ENCODE data around the gene ACER3. TPM values are rescaled to one million over a fixed set of nuclear protein-coding genes. Genes with fewer than 3 reads are reported as not detected.

The ACER3 gene
- polyA plus RNA-seq, 1 donor from 2014 or later = 14.9 TPM

GRCh38 chr11:76995081-76995576 lies 134.4 kb downstream of the ACER3 start:
- H3K4me2 ChIP-seq (ENCODE audit: low read length) = no peak overlapping the region
- H3K9me3 ChIP-seq (ENCODE audit: low read length) = no peaks in the 10 kb centered on the region
- no peaks in the 10 kb centered on the region for H3K36me3 ChIP-seq (ENCODE audit: insufficient read depth, low read length)
- H3K9ac ChIP-seq (ENCODE audit: low read length) = no peak overlapping the region
- no peaks in the 10 kb centered on the region for H4K20me1 ChIP-seq (ENCODE audit: insufficient read depth)
- no peak for TF ChIP-seq EP300 (conservative IDR thresholded peaks at IDR 0.05; ENCODE audit: poor library complexity, severe bottlenecking)
- TF ChIP-seq TAF1 (IDR thresholded peaks at IDR 0.05; ENCODE audit: low read depth) = no peak
- no peak for TF ChIP-seq CTCF (IDR thresholded peaks at IDR 0.05; ENCODE audit: poor library complexity, severe bottlenecking)
- no peak for TF ChIP-seq EZH2 (IDR thresholded peaks at IDR 0.05; ENCODE audit: borderline replicate concordance, insufficient read depth, low read length, poor library complexity, severe bottlenecking)
- TF ChIP-seq REST (IDR thresholded peaks at IDR 0.05; ENCODE audit: borderline replicate concordance) = no peak
- no peak for TF ChIP-seq SMC3 (conservative IDR thresholded peaks at IDR 0.05; ENCODE audit: poor library complexity)
- TF ChIP-seq MXI1 (conservative IDR thresholded peaks at IDR 0.05; ENCODE audit: poor library complexity, severe bottlenecking) = no peak
- no peak for TF ChIP-seq RAD21 (conservative IDR thresholded peaks at IDR 0.05)
- TF ChIP-seq POLR2AphosphoS5 (IDR thresholded peaks at IDR 0.05) = no peak
- H3K79me2 ChIP-seq (replicated peaks; ENCODE audit: insufficient read depth, low read length) = no peaks in the 10 kb centered on the region
- no peaks in the 10 kb centered on the region for H3F3A ChIP-seq (ENCODE audit: insufficient read depth, low read length, poor library complexity, severe bottlenecking)
- H3K9me2 ChIP-seq (ENCODE audit: insufficient read depth, low read length) = no peaks in the 10 kb centered on the region
- H3K27ac ChIP-seq (ENCODE audit: low read length) = no peak overlapping the region
- no peak overlapping the region for H2AFZ ChIP-seq (ENCODE audit: low read depth, low read length)
- H3K4me3 ChIP-seq (ENCODE audit: low read length) = no peak overlapping the region
- no peaks in the 10 kb centered on the region for H3K27me3 ChIP-seq (ENCODE audit: insufficient read depth, low read depth, low read length)

- Histone ChIP-seq H3K4me3 (ENCODE audit: low read length) (no peak overlapping the region), H3K79me2 (replicated peaks; ENCODE audit: insufficient read depth, low read length) (no peaks in the 10 kb centered on the region), H2AFZ (ENCODE audit: low read depth, low read length) (no peak overlapping the region), H3F3A (ENCODE audit: insufficient read depth, low read length, poor library complexity, severe bottlenecking) (no peaks in the 10 kb centered on the region), H3K36me3 (ENCODE audit: insufficient read depth, low read length) (no peaks in the 10 kb centered on the region), H3K27ac (ENCODE audit: low read length) (no peak overlapping the region), H3K9me3 (ENCODE audit: low read length) (no peaks in the 10 kb centered on the region), H3K9me2 (ENCODE audit: insufficient read depth, low read length) (no peaks in the 10 kb centered on the region), H3K4me2 (ENCODE audit: low read length) (no peak overlapping the region), H4K20me1 (ENCODE audit: insufficient read depth) (no peaks in the 10 kb centered on the region), H3K27me3 (ENCODE audit: insufficient read depth, low read depth, low read length) (no peaks in the 10 kb centered on the region), H3K9ac (ENCODE audit: low read length) (no peak overlapping the region)
- TF ChIP-seq EZH2 (IDR thresholded peaks at IDR 0.05; ENCODE audit: borderline replicate concordance, insufficient read depth, low read length, poor library complexity, severe bottlenecking) (no peak), CTCF (IDR thresholded peaks at IDR 0.05; ENCODE audit: poor library complexity, severe bottlenecking) (no peak), EP300 (conservative IDR thresholded peaks at IDR 0.05; ENCODE audit: poor library complexity, severe bottlenecking) (no peak), RAD21 (conservative IDR thresholded peaks at IDR 0.05) (no peak), SMC3 (conservative IDR thresholded peaks at IDR 0.05; ENCODE audit: poor library complexity) (no peak), POLR2AphosphoS5 (IDR thresholded peaks at IDR 0.05) (no peak), REST (IDR thresholded peaks at IDR 0.05; ENCODE audit: borderline replicate concordance) (no peak), TAF1 (IDR thresholded peaks at IDR 0.05; ENCODE audit: low read depth) (no peak), MXI1 (conservative IDR thresholded peaks at IDR 0.05; ENCODE audit: poor library complexity, severe bottlenecking) (no peak)
These were observed 136.8 kb downstream of the ACER3 start for GRCh38 chr11:76997512-76997911.
